ENCODE data around the gene HSPA13.

HSPA13 gene

DNA sequence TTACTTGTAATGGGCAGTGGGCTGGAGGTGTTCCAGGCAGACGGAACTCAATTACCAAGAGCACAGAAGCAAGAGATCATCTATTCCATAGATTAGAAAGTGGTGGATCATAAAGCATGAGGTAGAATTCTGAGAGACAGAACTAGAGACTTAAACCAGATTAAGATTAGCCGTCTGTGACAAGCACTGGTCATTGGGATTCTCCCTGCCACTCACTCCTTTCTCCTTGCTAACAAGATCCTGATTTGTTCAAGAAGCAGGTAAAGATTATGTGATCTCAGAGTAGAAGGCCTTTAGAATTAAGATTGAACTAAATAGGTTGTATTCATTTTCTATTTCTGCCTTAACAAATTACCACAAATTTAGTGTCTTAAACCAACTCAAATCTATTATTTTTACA lies 1.5 kb upstream of the HSPA13 start:
- Histone ChIP-seq H3K27me3 (ENCODE audit: control insufficient read depth in 1 of 2, insufficient read depth in 1 of 2, low read length in 2 of 2) (no peaks in the 10 kb centered on the region), H3K23ac (ENCODE audit: low read length in 2 of 2) (no peak overlapping the region), H3K18ac (ENCODE audit: low read depth in 1 of 2, low read length in 2 of 2) (no peak overlapping the region), H3K14ac (ENCODE audit: low read length in 2 of 2) (no peak overlapping the region), H4K8ac (ENCODE audit: low read length) (peak overlapping the region; percentile 30), H3K4me1 (ENCODE audit: control insufficient read depth, insufficient read depth, low read depth, low read length) (peaks cover 1% of the 10 kb centered on the region), H2BK5ac (ENCODE audit: low read depth, low read length, poor library complexity, severe bottlenecking) (no peak overlapping the region), H2AFZ (ENCODE audit: low read depth, low read length) (no peak overlapping the region), H2BK15ac (ENCODE audit: low read depth, poor library complexity, severe bottlenecking) (no peak overlapping the region), H2BK12ac (ENCODE audit: low read length in 2 of 2) (no peak overlapping the region), H3K36me3 (ENCODE audit: control insufficient read depth in 1 of 2, insufficient read depth in 2 of 2, low read depth in 1 of 2, low read length in 2 of 2) (no peaks in the 10 kb centered on the region), H2BK120ac (ENCODE audit: low read depth, low read length) (no peak overlapping the region), H3K9me3 (ENCODE audit: control insufficient read depth, low read length) (no peaks in the 10 kb centered on the region), H3K4ac (ENCODE audit: low read depth in 1 of 2, low read length in 2 of 2) (no peak overlapping the region), H3K79me1 (replicated peaks; ENCODE audit: low read length, poor library complexity, severe bottlenecking) (peaks cover 2% of the 10 kb centered on the region), H3K27ac (ENCODE audit: low read length, poor library complexity, severe bottlenecking) (no peak overlapping the region), H3K4me3 (ENCODE audit: insufficient read depth in 1 of 2, low read depth in 1 of 2, low read length in 2 of 2) (peak overlapping the region in 1 of 2 experiments; percentile 97), H4K91ac (ENCODE audit: low read length) (no peak overlapping the region), H2AK5ac (ENCODE audit: low read length, severe bottlenecking) (no peak overlapping the region), H3K4me2 (ENCODE audit: low read length, poor library complexity, severe bottlenecking) (no peak overlapping the region), H3K9ac (ENCODE audit: low read length) (peak overlapping the region; percentile 95)
- DNase-seq = no peak
- no CpG with 5 or more reads among the region's 2 CpGs for WGBS

DNA sequence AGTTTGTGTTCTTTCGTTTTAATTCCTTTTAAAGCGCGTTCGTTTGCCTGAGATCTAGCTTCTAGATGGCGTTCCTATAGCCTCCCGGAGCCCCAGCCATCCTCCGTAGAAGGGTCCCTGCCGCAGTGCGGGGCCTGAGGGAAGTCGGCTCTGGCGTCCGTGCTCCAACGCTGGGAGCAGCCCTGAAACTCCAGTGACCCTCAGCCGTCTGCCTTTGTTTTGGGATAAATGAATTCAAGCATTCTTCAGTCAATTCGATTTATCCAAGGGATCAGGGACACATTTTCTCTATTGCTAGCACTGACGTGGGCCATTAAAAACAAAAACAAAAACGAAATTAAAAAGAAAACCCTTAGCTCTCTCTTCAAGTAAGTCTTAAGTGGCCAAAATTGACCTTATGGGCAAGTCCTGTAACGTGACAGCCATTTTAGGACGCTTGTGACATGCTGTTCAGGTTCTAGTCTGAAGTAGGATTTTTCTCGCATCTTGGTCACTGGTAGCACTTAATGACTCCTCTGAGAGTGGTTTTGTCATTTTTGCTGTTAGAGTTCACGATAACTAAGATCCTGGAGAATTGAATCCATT lies 742 bp upstream of the HSPA13 start:
- WGBS = 11% methylated on average over 20 of the region's 21 CpGs
- no peak overlapping the region for H3K23ac ChIP-seq (ENCODE audit: low read length in 2 of 2)
- peak overlapping the region; percentile 95 for H3K9ac ChIP-seq (ENCODE audit: low read length)

DNA sequence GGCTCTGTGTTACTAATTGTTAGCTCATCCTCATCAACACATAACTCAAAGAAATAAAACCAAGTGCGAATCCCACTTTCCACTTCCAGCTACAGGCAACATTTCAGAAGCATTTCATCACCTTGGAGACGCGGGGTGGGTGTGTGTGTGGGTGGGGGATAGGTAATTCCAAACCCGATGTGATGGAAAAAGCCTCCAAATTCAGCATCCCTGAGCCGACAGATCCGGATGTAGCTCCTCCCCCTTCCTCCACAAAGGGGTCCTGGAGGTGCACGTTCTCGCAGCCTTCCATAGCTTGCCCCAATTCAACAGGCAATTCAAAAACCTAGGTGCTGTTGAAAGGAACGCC lies 486 bp downstream of the HSPA13 start:
- peaks cover 7 to 10% of the 10 kb centered on the region in 2 experiments for H3K36me3 ChIP-seq (ENCODE audit: control insufficient read depth in 1 of 2, insufficient read depth in 2 of 2, low read depth in 1 of 2, low read length in 2 of 2)
- H3K9ac ChIP-seq (ENCODE audit: low read length) = peak overlapping the region; percentile 96
- no peak overlapping the region for H2BK15ac ChIP-seq (ENCODE audit: low read depth, poor library complexity, severe bottlenecking)
- no peak overlapping the region for H3K27ac ChIP-seq (ENCODE audit: low read length, poor library complexity, severe bottlenecking)
- H2BK5ac ChIP-seq (ENCODE audit: low read depth, low read length, poor library complexity, severe bottlenecking) = peak overlapping the region; percentile 14
- no peak for DNase-seq
- no peak overlapping the region for H2BK120ac ChIP-seq (ENCODE audit: low read depth, low read length)
- H4K8ac ChIP-seq (ENCODE audit: low read length) = peak overlapping the region; percentile 23
- no peak overlapping the region for H3K14ac ChIP-seq (ENCODE audit: low read length in 2 of 2)
- peak overlapping the region; percentile 60 for H2AFZ ChIP-seq (ENCODE audit: low read depth, low read length)
- H2BK12ac ChIP-seq (ENCODE audit: low read length in 2 of 2) = no peak overlapping the region
- peak overlapping the region; percentile 78 for H3K4me2 ChIP-seq (ENCODE audit: low read length, poor library complexity, severe bottlenecking)
- H3K79me1 ChIP-seq (replicated peaks; ENCODE audit: low read length, poor library complexity, severe bottlenecking) = peaks cover 9% of the 10 kb centered on the region
- no peak overlapping the region for H3K23ac ChIP-seq (ENCODE audit: low read length in 2 of 2)
- 0% methylated on average over 4 of the region's 9 CpGs for WGBS
- no peaks in the 10 kb centered on the region for H3K9me3 ChIP-seq (ENCODE audit: control insufficient read depth, low read length)
- H3K4me3 ChIP-seq (ENCODE audit: insufficient read depth in 1 of 2, low read depth in 1 of 2, low read length in 2 of 2) = peak overlapping the region; percentile 87 to 97
- no peaks in the 10 kb centered on the region for H3K27me3 ChIP-seq (ENCODE audit: control insufficient read depth in 1 of 2, insufficient read depth in 1 of 2, low read length in 2 of 2)
- peak overlapping the region; percentile 31 for H4K91ac ChIP-seq (ENCODE audit: low read length)
- no peak overlapping the region for H3K4ac ChIP-seq (ENCODE audit: low read depth in 1 of 2, low read length in 2 of 2)
- peak overlapping the region; percentile 56 to 76 for H3K18ac ChIP-seq (ENCODE audit: low read depth in 1 of 2, low read length in 2 of 2)
- no peak overlapping the region for H2AK5ac ChIP-seq (ENCODE audit: low read length, severe bottlenecking)
- H3K4me1 ChIP-seq (ENCODE audit: control insufficient read depth, insufficient read depth, low read depth, low read length) = peaks cover 1% of the 10 kb centered on the region

More for the DNA sequence above, 742 bp upstream of the HSPA13 start:
- Histone ChIP-seq H3K4me3 (ENCODE audit: insufficient read depth in 1 of 2, low read depth in 1 of 2, low read length in 2 of 2) (peak overlapping the region; percentile 66 to 97), H3K4me2 (ENCODE audit: low read length, poor library complexity, severe bottlenecking) (peak overlapping the region; percentile 49), H4K91ac (ENCODE audit: low read length) (peak overlapping the region; percentile 78), H4K8ac (ENCODE audit: low read length) (peak overlapping the region; percentile 31), H2BK120ac (ENCODE audit: low read depth, low read length) (peak overlapping the region; percentile 51), H3K14ac (ENCODE audit: low read length in 2 of 2) (no peak overlapping the region), H3K79me1 (replicated peaks; ENCODE audit: low read length, poor library complexity, severe bottlenecking) (peaks cover 2% of the 10 kb centered on the region), H2AFZ (ENCODE audit: low read depth, low read length) (peak overlapping the region; percentile 29), H2BK5ac (ENCODE audit: low read depth, low read length, poor library complexity, severe bottlenecking) (no peak overlapping the region), H2BK12ac (ENCODE audit: low read length in 2 of 2) (no peak overlapping the region), H2BK15ac (ENCODE audit: low read depth, poor library complexity, severe bottlenecking) (no peak overlapping the region), H3K27ac (ENCODE audit: low read length, poor library complexity, severe bottlenecking) (peak overlapping the region; percentile 68), H3K27me3 (ENCODE audit: control insufficient read depth in 1 of 2, insufficient read depth in 1 of 2, low read length in 2 of 2) (no peaks in the 10 kb centered on the region), H3K18ac (ENCODE audit: low read depth in 1 of 2, low read length in 2 of 2) (peak overlapping the region; percentile 40 to 51), H2AK5ac (ENCODE audit: low read length, severe bottlenecking) (no peak overlapping the region), H3K9me3 (ENCODE audit: control insufficient read depth, low read length) (no peaks in the 10 kb centered on the region), H3K36me3 (ENCODE audit: control insufficient read depth in 1 of 2, insufficient read depth in 2 of 2, low read depth in 1 of 2, low read length in 2 of 2) (peaks cover 0 to under 1% of the 10 kb centered on the region in 2 experiments), H3K4ac (ENCODE audit: low read depth in 1 of 2, low read length in 2 of 2) (peak overlapping the region; percentile 26 to 52), H3K4me1 (ENCODE audit: control insufficient read depth, insufficient read depth, low read depth, low read length) (peaks cover 1% of the 10 kb centered on the region)
- no peak for DNase-seq

DNA sequence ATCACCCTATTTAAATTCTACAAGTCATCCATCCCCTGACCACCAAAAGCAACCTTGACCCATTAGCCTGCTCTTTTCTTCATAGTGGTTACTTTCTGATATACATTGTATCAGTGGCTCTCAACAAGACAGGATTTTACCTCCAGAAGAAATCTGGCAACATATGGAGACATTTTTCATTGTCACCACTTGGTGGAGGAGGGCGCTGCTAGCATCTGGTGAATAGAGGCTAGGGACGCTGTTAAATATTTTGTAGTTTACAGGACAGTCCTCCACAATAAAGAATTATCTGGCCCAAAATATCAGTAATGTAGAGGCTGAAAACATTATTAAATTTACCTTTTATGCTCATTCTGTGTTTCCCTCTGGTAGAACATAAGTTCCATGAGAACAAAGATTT lies 6.1 kb downstream of the HSPA13 start:
- H3K23ac ChIP-seq (ENCODE audit: low read length in 2 of 2) = no peak overlapping the region
- H3K14ac ChIP-seq (ENCODE audit: low read length in 2 of 2) = no peak overlapping the region
- H2BK120ac ChIP-seq (ENCODE audit: low read depth, low read length) = no peak overlapping the region
- H3K4me2 ChIP-seq (ENCODE audit: low read length, poor library complexity, severe bottlenecking) = no peak overlapping the region
- H2BK15ac ChIP-seq (ENCODE audit: low read depth, poor library complexity, severe bottlenecking) = no peak overlapping the region
- H3K4ac ChIP-seq (ENCODE audit: low read depth in 1 of 2, low read length in 2 of 2) = no peak overlapping the region
- peaks cover 19% of the 10 kb centered on the region for H3K79me1 ChIP-seq (replicated peaks; ENCODE audit: low read length, poor library complexity, severe bottlenecking)
- DNase-seq = no peak
- H3K18ac ChIP-seq (ENCODE audit: low read depth in 1 of 2, low read length in 2 of 2) = no peak overlapping the region
- H3K27ac ChIP-seq (ENCODE audit: low read length, poor library complexity, severe bottlenecking) = no peak overlapping the region
- no CpG with 5 or more reads among the region's 2 CpGs for WGBS
- H2BK5ac ChIP-seq (ENCODE audit: low read depth, low read length, poor library complexity, severe bottlenecking) = no peak overlapping the region
- no peak overlapping the region for H3K4me3 ChIP-seq (ENCODE audit: insufficient read depth in 1 of 2, low read depth in 1 of 2, low read length in 2 of 2)
- H2AK5ac ChIP-seq (ENCODE audit: low read length, severe bottlenecking) = no peak overlapping the region
- no peaks in the 10 kb centered on the region for H3K9me3 ChIP-seq (ENCODE audit: control insufficient read depth, low read length)
- H3K9ac ChIP-seq (ENCODE audit: low read length) = no peak overlapping the region
- H2BK12ac ChIP-seq (ENCODE audit: low read length in 2 of 2) = no peak overlapping the region
- H4K8ac ChIP-seq (ENCODE audit: low read length) = no peak overlapping the region
- H4K91ac ChIP-seq (ENCODE audit: low read length) = no peak overlapping the region
- no peaks in the 10 kb centered on the region for H3K27me3 ChIP-seq (ENCODE audit: control insufficient read depth in 1 of 2, insufficient read depth in 1 of 2, low read length in 2 of 2)
- H3K36me3 ChIP-seq (ENCODE audit: control insufficient read depth in 1 of 2, insufficient read depth in 2 of 2, low read depth in 1 of 2, low read length in 2 of 2) = peaks cover 18 to 61% of the 10 kb centered on the region in 2 experiments
- no peak overlapping the region for H2AFZ ChIP-seq (ENCODE audit: low read depth, low read length)
- H3K4me1 ChIP-seq (ENCODE audit: control insufficient read depth, insufficient read depth, low read depth, low read length) = peaks cover 1% of the 10 kb centered on the region

Data from mesenchymal stem cell (in vitro differentiated cells and primary cell).